ENCODE measurements around the gene RAVER1.
"Not testable (repeated sequence)": the region's sequence is repeated elsewhere in the genome, so short reads cannot be mapped to it uniquely, and the experiment has no call there.

The RAVER1 gene, protein sequence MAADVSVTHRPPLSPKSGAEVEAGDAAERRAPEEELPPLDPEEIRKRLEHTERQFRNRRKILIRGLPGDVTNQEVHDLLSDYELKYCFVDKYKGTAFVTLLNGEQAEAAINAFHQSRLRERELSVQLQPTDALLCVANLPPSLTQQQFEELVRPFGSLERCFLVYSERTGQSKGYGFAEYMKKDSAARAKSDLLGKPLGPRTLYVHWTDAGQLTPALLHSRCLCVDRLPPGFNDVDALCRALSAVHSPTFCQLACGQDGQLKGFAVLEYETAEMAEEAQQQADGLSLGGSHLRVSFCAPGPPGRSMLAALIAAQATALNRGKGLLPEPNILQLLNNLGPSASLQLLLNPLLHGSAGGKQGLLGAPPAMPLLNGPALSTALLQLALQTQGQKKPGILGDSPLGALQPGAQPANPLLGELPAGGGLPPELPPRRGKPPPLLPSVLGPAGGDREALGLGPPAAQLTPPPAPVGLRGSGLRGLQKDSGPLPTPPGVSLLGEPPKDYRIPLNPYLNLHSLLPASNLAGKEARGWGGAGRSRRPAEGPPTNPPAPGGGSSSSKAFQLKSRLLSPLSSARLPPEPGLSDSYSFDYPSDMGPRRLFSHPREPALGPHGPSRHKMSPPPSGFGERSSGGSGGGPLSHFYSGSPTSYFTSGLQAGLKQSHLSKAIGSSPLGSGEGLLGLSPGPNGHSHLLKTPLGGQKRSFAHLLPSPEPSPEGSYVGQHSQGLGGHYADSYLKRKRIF

DNA sequence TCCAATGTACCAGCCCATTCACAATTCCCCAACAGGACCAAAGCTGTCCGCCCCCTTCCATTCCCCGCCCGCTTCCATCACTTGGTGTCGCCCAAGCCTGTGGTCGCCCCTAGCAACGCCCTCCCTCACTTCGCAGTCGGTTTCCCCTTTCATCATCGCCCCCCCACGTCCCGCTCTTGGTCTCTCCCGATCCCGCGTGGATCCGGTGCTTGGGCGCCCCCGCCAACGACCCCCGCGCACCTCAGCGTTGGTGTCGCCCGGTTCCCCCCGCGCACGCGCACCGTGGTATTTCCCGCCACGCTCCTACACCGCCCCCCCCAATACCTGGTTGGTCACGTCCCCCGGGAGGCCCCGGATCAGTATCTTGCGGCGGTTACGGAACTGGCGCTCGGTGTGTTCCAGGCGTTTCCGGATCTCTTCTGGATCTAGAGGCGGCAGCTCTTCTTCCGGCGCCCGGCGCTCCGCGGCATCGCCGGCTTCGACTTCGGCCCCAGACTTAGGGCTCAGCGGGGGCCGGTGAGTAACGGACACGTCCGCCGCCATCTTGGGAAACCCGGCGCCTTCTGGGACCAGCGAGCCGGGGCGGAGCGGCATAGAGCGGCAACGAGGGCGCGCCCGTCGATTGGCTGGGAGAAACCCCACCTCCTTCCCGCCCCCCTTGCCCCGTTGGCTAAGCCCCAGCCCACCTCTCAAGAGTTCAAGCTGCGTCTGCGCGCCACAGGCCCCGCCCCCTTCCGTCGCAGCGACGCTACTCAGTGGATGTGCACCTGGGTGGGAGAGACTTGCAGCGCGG is at the start of gene RAVER1:
Gene RAVER1, minus strand, starts transcription at position 565 of the 793 bp plus-strand sequence. Its CDS starts 22 bp downstream, at position 543.
- Histone ChIP-seq H3K27me3 (ENCODE audit: insufficient read depth, low read depth) (no peaks in the 10 kb centered on the region), H3K9ac (peak within 1 kb of the TSS; percentile 85), H3K27ac (peak within 1 kb of the TSS; percentile 82), H4K20me1 (ENCODE audit: insufficient read depth) (no peaks in the 10 kb centered on the region), H3K4me1 (ENCODE audit: low read depth, poor library complexity, severe bottlenecking) (peaks cover 16% of the 10 kb centered on the region), H3K4me3 (IDR thresholded peaks at IDR 0.05; ENCODE audit: insufficient read depth, low read depth, low read length) (no peak within 1 kb of the TSS), H2AFZ (ENCODE audit: low read depth) (peak within 1 kb of the TSS; percentile 72), H3K36me3 (ENCODE audit: insufficient read depth) (no peaks in the 10 kb centered on the region; the same call in 1 of the 2 replicates), H3K79me2 (ENCODE audit: insufficient read depth, low read depth) (peaks cover 26% of the 10 kb centered on the region), H3K4me2 (peak within 1 kb of the TSS; percentile 82)
- TF ChIP-seq, protein P1, sequence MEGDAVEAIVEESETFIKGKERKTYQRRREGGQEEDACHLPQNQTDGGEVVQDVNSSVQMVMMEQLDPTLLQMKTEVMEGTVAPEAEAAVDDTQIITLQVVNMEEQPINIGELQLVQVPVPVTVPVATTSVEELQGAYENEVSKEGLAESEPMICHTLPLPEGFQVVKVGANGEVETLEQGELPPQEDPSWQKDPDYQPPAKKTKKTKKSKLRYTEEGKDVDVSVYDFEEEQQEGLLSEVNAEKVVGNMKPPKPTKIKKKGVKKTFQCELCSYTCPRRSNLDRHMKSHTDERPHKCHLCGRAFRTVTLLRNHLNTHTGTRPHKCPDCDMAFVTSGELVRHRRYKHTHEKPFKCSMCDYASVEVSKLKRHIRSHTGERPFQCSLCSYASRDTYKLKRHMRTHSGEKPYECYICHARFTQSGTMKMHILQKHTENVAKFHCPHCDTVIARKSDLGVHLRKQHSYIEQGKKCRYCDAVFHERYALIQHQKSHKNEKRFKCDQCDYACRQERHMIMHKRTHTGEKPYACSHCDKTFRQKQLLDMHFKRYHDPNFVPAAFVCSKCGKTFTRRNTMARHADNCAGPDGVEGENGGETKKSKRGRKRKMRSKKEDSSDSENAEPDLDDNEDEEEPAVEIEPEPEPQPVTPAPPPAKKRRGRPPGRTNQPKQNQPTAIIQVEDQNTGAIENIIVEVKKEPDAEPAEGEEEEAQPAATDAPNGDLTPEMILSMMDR (conservative IDR thresholded peaks at IDR 0.05; ENCODE audit: low read depth, low read length) = no peak

DNA sequence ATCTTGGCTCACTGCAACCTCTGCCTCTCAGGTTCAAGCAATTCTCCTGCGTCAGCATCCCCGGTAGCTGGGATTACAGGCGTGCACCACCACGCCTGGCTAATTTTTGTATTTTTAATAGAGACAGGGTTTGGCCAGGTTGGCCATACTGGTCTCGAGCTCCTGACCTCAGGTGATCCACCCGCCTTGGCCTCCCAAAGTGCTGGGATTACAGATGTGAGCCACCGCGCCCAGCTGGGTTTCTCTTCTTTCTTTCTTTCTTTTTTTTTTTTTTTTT is 49.8 kb upstream of the RAVER1 start:
- H3K9ac ChIP-seq; H4K20me1 ChIP-seq (ENCODE audit: insufficient read depth); H3K4me3 ChIP-seq (IDR thresholded peaks at IDR 0.05; ENCODE audit: insufficient read depth, low read depth, low read length); H3K27ac ChIP-seq; H3K36me3 ChIP-seq (ENCODE audit: insufficient read depth); H3K27me3 ChIP-seq (ENCODE audit: insufficient read depth, low read depth); H2AFZ ChIP-seq (ENCODE audit: low read depth); H3K4me2 ChIP-seq: not testable (repeated sequence)
- H3K79me2 ChIP-seq (ENCODE audit: insufficient read depth, low read depth) = peaks cover 16% of the 10 kb centered on the region; the same call in 1 of the 2 replicates
- peaks cover 33% of the 10 kb centered on the region for H3K4me1 ChIP-seq (ENCODE audit: low read depth, poor library complexity, severe bottlenecking)

DNA sequence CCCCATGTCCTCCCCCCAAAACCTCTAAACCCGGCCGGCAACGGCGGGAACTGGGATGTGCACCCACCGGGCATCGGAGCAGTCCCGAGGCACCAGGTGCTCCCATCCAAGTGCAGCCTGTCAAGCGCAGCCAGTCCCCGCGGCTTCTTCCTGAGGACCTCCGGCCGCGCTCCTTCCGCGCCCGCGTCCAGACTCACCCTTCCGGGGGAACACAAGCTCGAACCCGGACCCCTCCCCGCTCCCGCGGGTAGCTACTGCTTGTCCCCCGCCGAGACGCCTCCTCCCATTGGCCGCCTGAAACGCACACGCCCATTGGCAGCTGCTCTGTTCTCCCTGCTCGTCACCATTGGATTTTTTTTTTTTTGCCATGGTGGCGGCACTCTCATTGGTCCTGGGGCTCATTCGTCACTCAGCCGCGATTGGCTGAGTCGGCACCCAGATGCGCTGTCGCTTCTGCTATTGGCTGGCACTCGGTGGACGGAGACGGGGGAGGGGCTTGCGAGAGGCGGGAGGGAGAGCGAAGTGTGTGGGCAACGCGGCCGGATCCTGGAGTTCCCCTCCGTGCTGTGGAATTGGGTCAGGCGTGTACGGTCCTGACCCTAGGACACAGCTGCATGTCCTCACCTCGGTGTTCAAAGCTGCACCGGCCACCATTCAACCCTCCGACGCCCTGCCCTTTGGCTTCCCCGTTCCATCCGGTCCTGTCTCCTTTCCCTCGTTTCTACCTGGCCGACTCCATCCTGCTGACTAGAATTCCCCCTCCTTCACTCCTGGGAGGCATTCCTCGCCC is 47.2 kb upstream of the RAVER1 start, which contains the start of gene TYK2:
Gene TYK2, minus strand, starts transcription at position 260 of the 790 bp plus-strand sequence. CDS start 2,166 bp downstream, outside the sequence.
- TF ChIP-seq, protein P1 (conservative IDR thresholded peaks at IDR 0.05; ENCODE audit: low read depth, low read length) = no peak
- H2AFZ ChIP-seq (ENCODE audit: low read depth) = peak within 1 kb of the TSS; percentile 99

DNA sequence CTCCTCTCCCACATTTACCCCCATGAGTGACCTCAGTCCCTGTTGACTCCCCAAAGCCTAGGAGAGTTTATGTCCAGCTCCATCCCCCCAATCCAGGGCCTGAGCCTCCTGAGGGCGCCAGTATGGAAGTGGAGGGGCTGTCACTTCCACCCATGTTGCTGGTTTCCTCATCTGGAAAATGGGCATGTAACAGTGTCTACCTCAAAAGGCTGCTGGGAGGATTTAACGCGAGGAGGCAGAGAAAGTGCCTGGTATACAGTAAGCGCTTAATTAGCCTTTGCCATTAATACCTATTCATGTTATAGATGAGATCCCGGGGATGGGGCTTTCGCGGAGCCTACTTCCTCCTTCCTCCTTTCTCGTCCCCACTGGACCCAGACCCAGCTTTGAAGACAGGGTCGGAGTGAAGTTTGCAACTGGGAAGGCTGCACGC is 46.6 kb upstream of the RAVER1 start:
- Histone ChIP-seq H2AFZ (ENCODE audit: low read depth) (peak overlapping the region; percentile 99), H3K4me3 (IDR thresholded peaks at IDR 0.05; ENCODE audit: insufficient read depth, low read depth, low read length) (no peak overlapping the region), H3K27me3 (ENCODE audit: insufficient read depth, low read depth) (no peaks in the 10 kb centered on the region), H4K20me1 (ENCODE audit: insufficient read depth) (no peaks in the 10 kb centered on the region), H3K4me2 (peak overlapping the region; percentile 94), H3K27ac (peak overlapping the region; percentile 49), H3K9ac (peak overlapping the region; percentile 79), H3K36me3 (ENCODE audit: insufficient read depth) (no peaks in the 10 kb centered on the region), H3K4me1 (ENCODE audit: low read depth, poor library complexity, severe bottlenecking) (peaks cover 13% of the 10 kb centered on the region), H3K79me2 (ENCODE audit: insufficient read depth, low read depth) (peaks cover 17% of the 10 kb centered on the region; the same call in 1 of the 2 replicates)
- TF ChIP-seq, protein P1 (conservative IDR thresholded peaks at IDR 0.05; ENCODE audit: low read depth, low read length) = no peak

More for the DNA sequence above, 47.2 kb upstream of the RAVER1 start, which contains the start of gene TYK2:
- peak within 1 kb of the TSS; percentile 79 for H3K9ac ChIP-seq
- no peaks in the 10 kb centered on the region for H3K27me3 ChIP-seq (ENCODE audit: insufficient read depth, low read depth)
- peaks cover 13% of the 10 kb centered on the region for H3K4me1 ChIP-seq (ENCODE audit: low read depth, poor library complexity, severe bottlenecking)
- H3K4me2 ChIP-seq = peak within 1 kb of the TSS; percentile 94
- peak within 1 kb of the TSS; percentile 57 for H3K27ac ChIP-seq
- no peaks in the 10 kb centered on the region for H4K20me1 ChIP-seq (ENCODE audit: insufficient read depth)
- H3K4me3 ChIP-seq (IDR thresholded peaks at IDR 0.05; ENCODE audit: insufficient read depth, low read depth, low read length) = no peak within 1 kb of the TSS
- H3K36me3 ChIP-seq (ENCODE audit: insufficient read depth) = no peaks in the 10 kb centered on the region
- peaks cover 17% of the 10 kb centered on the region; the same call in 1 of the 2 replicates for H3K79me2 ChIP-seq (ENCODE audit: insufficient read depth, low read depth)

Measured in KMS-11 (cell line).